OCI-LY7 (cell line): ENCODE data around the gene LDLRAD4. TPM values are rescaled to one million over a fixed set of nuclear protein-coding genes. Genes with fewer than 3 reads are reported as not detected.

Source experiments
- BruUV-seq: library from RNA; stranded (reverse); fragments of 400-500 nt; replicated peaks from 2 replicates; lab custom pipeline; 2021; lab: Mats Ljungman, UMichigan
- CTCF ChIA-PET: fragments of 300-600 bp; sonication (Branson Sonifier 250); formaldehyde crosslinking; loops from one replicate; lab custom pipeline; 2022; ENCODE audit warnings: antibody characterized with exemption; ENCODE audit not compliant: unreplicated experiment; lab: Charles Lee
- POLR2A ChIA-PET: fragments of 300-600 bp; sonication (Branson Sonifier 250); formaldehyde crosslinking; loops from one replicate; lab custom pipeline; 2022; ENCODE audit warnings: antibody characterized with exemption; lab: Charles Lee
- DNase-seq: peaks from one replicate; pipeline ENCODE4 v3.0.0-alpha.2; 2015; ENCODE audit warnings: low spot score
- H2AFZ ChIP-seq: fragments of 200-600 bp; sonication (generic), shearing (Covaris generic); 2 replicates; pipeline ENCODE4 v1.6.1; 2014; ENCODE audit warnings: mild to moderate bottlenecking, antibody characterized with exemption, low read length, moderate library complexity
- H3K27ac ChIP-seq: fragments of 200-600 bp; sonication (generic); 2 replicates; pipeline ENCODE4 v1.5.1; 2014; ENCODE audit warnings: mixed run types, low read depth, mild to moderate bottlenecking, moderate library complexity, low read length, inconsistent platforms; ENCODE audit not compliant: poor library complexity, severe bottlenecking
- H3K36me3 ChIP-seq: fragments of 200-600 bp; sonication (generic); 2 replicates; pipeline ENCODE4 v1.6.1; 2014; ENCODE audit warnings: mild to moderate bottlenecking, antibody characterized with exemption, low read length, moderate library complexity, mixed read lengths; ENCODE audit not compliant: insufficient read depth
- H3K4me1 ChIP-seq: fragments of 200-600 bp; sonication (generic); 2 replicates; pipeline ENCODE4 v1.5.1; 2014; ENCODE audit warnings: mild to moderate bottlenecking, low read length; ENCODE audit not compliant: insufficient read depth, poor library complexity, severe bottlenecking
- H3K4me2 ChIP-seq: fragments of 200-600 bp; sonication (generic); 2 replicates; pipeline ENCODE4 v1.6.1; 2014; ENCODE audit warnings: mild to moderate bottlenecking, low read length
- H3K4me3 ChIP-seq: fragments of 200-600 bp; sonication (generic); 2 replicates; pipeline ENCODE4 v1.5.1; 2014; ENCODE audit warnings: mild to moderate bottlenecking, low read depth, low read length; ENCODE audit not compliant: poor library complexity, severe bottlenecking
- H3K79me2 ChIP-seq: fragments of 200-600 bp; sonication (generic); 2 replicates; pipeline ENCODE4 v1.6.1; 2016; ENCODE audit warnings: low read depth, mild to moderate bottlenecking, low read length, moderate library complexity, mixed read lengths; ENCODE audit not compliant: insufficient read depth
- H3K9me2 ChIP-seq: fragments of 200-600 bp; sonication (generic); 2 replicates; pipeline ENCODE4 v1.6.1; 2016; ENCODE audit warnings: mild to moderate bottlenecking, low read length, mixed read lengths; ENCODE audit not compliant: insufficient read depth
- H3K9me3 ChIP-seq: fragments of 200-600 bp; sonication (generic); 2 replicates; pipeline ENCODE4 v1.6.1; 2014; ENCODE audit warnings: mild to moderate bottlenecking, mixed run types, low read length, mixed read lengths
- H4K20me1 ChIP-seq: fragments of 200-600 bp; sonication (generic); 2 replicates; pipeline ENCODE4 v1.6.1; 2014; ENCODE audit warnings: mild to moderate bottlenecking, antibody characterized with exemption, low read length, moderate library complexity, mixed read lengths; ENCODE audit not compliant: insufficient read depth
- EZH2phosphoT487 ChIP-seq: fragments of 200-600 bp; sonication (generic); IDR thresholded peaks from 2 replicates; pipeline ENCODE4 v1.6.1; 2018; ENCODE audit warnings: low read depth, borderline replicate concordance, mild to moderate bottlenecking, mixed run types, antibody characterized with exemption, low read length, moderate library complexity, mixed read lengths
- intact Hi-C: fragments of 100-400 bp; cut with micrococcal nuclease; formaldehyde crosslinking; loops from one replicate; pipeline ENCODE4 v1.10.0; 2022; ENCODE audit not compliant: unreplicated experiment
- total RNA-seq, 2 experiments: library from RNA; depleted of rRNA in 1 of 2; stranded (reverse); fragments of >200 nt in 1 of 2; shearing (Covaris generic) in 1 of 2; gene quantifications; 2 replicates each; pipeline ENCODE4 v1.2.3, GENCODE V29; 2014 to 2022
- TF ChIP-seq, protein P1 (sequence below): fragments of 200-600 bp; sonication (generic); conservative IDR thresholded peaks from 2 replicates; pipeline ENCODE4 v1.5.1; 2014; ENCODE audit warnings: mild to moderate bottlenecking, antibody characterized with exemption, low read length, moderate library complexity, mixed read lengths

Gene LDLRAD4
- total RNA-seq, 2 experiments from 2014 or later: 26.2 to 43.8 TPM

DNA sequence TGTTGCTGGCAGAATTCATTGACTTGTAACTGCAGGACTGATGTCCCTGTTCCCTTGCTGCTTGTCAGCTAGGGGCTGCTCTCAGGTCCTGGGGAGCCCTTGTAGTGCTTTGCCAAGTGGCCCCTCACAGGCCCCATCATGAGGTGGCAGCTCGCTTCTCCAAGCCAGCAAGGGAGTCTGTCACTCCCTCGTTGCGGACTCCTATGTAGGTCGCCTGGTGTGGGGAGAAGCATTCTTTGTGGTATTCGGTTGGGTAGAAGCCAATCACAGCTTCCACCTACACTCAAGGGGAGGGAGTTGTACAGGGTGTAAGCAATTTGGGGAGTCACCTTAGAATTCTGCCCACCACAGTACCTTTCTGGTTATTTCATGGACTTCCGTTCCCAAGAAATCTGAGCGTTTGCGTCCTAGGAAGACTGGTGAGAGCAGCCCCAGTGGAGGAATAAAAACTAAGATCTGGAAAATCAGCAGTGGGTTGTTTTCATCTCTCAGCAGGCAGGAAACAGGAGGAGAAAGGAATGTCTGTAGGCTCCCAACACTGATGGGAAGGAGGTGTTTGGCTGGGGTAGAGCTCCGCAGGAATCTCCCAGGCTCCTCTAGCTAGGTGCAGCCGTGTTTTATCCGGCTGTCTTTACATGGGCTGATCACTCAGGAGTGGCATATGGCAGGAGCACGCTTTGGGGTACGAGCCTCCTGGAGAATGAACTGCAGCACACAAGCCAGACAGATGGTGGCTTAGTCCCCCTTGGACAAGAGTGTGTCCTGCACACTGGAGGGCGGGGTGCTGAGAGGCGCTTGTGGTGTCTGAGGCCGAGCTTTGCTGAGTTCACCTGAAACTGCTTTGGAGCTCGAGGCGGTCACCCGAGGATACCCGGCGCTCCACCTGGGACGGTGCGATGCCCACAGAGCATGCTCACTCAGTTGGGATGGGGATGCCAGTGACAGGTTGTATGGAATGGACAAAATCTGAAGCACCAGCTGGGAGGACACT, 58.3 kb downstream of the LDLRAD4 start:
- TF ChIP-seq EZH2phosphoT487: no peak
- TF ChIP-seq, protein P1, sequence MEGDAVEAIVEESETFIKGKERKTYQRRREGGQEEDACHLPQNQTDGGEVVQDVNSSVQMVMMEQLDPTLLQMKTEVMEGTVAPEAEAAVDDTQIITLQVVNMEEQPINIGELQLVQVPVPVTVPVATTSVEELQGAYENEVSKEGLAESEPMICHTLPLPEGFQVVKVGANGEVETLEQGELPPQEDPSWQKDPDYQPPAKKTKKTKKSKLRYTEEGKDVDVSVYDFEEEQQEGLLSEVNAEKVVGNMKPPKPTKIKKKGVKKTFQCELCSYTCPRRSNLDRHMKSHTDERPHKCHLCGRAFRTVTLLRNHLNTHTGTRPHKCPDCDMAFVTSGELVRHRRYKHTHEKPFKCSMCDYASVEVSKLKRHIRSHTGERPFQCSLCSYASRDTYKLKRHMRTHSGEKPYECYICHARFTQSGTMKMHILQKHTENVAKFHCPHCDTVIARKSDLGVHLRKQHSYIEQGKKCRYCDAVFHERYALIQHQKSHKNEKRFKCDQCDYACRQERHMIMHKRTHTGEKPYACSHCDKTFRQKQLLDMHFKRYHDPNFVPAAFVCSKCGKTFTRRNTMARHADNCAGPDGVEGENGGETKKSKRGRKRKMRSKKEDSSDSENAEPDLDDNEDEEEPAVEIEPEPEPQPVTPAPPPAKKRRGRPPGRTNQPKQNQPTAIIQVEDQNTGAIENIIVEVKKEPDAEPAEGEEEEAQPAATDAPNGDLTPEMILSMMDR: no peak
- Histone ChIP-seq H3K79me2 (no peaks in the 10 kb centered on the region), H2AFZ (no peak overlapping the region), H3K9me2 (no peaks in the 10 kb centered on the region), H3K9me3 (no peaks in the 10 kb centered on the region), H4K20me1 (no peaks in the 10 kb centered on the region), H3K36me3 (no peaks in the 10 kb centered on the region), H3K4me1 (no peaks in the 10 kb centered on the region), H3K27ac (no peak overlapping the region), H3K4me3 (no peak overlapping the region), H3K4me2 (no peak overlapping the region)
- ChIA-PET CTCF (no interaction called here), POLR2A (no interaction called here)
- no peak for DNase-seq
- no TSS peak for BruUV-seq
- intact Hi-C loops: no loop called here

DNA sequence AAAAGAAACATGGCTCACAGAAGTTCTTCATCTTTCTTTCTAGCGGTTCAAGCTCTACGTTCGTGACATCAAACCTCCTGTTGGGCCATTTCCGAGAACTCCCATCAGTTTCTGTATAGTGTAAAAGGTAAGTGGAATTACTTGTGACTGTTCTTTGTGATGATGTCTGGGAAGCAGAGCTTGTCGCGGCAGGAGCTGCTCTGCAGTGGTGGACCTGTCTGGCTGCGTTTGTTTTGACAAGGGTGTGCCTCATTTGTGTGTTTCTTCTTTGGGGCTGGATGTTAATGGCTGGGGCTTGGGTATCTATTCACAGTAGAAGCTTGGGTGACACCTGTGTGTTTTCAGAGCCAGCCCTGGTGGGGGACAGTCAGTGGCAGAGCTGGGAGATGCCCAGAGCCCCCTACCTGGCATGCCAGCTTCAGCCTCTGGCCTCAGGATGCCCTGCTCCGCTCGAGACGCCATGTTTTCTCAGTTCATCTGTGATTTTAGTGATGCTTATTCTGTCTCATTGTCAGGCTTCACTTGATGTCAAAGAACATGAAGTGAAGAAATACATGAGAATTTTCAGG, 59.6 kb downstream of the LDLRAD4 start:
- H2AFZ ChIP-seq: no peak overlapping the region
- POLR2A ChIA-PET: interaction anchor here (0.6 kb wide), 1 partner anchor 23 kb away, joined by 3 read pairs; no protein-coding TSS in a partner anchor
- BruUV-seq: no TSS peak
- H3K9me2 ChIP-seq: no peaks in the 10 kb centered on the region
- no peak overlapping the region for H3K27ac ChIP-seq
- intact Hi-C loops: no loop called here
- H3K9me3 ChIP-seq: no peaks in the 10 kb centered on the region
- H3K79me2 ChIP-seq: no peaks in the 10 kb centered on the region
- no peaks in the 10 kb centered on the region for H3K4me1 ChIP-seq
- CTCF ChIA-PET: no interaction called here
- TF ChIP-seq, protein P1: no peak
- TF ChIP-seq EZH2phosphoT487: no peak
- no peak overlapping the region for H3K4me2 ChIP-seq
- no peaks in the 10 kb centered on the region for H3K36me3 ChIP-seq
- H4K20me1 ChIP-seq: no peaks in the 10 kb centered on the region
- H3K4me3 ChIP-seq: no peak overlapping the region
- no peak for DNase-seq
